Stimulated activated CD8-positive, alpha-beta memory T cell treated with anti-CD3 and anti-CD28 coated beads, Interleukin-7, amount 100 ng/mL, for 24 hours (primary cell): Measurements from ENCODE around the gene GRAMD1C.

Source experiments
- DNase-seq: peaks from one replicate; pipeline ENCODE4 v3.0.0-alpha.2; 2020; ENCODE audit warnings: low read depth

Gene GRAMD1C

DNA sequence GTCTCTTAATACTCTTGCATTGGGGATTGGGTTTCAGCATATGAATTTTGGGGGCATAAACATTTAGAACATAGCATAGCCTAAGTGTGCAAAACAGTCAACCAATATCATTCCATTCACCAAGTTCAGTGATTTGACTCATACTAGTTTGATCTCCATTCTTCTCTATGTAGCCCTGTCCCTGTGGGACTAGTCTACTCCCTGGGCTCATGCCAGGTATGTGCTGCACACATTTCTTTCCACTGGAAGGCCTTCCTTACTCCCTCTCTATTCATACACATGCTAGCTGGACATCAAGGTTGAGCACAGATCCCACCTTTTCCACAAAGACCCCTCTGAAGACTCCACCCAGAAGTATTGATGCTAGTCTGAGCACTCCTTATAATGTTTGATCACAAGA is 114.3 kb downstream of the GRAMD1C start:
- DNase-seq: no peak

DNA sequence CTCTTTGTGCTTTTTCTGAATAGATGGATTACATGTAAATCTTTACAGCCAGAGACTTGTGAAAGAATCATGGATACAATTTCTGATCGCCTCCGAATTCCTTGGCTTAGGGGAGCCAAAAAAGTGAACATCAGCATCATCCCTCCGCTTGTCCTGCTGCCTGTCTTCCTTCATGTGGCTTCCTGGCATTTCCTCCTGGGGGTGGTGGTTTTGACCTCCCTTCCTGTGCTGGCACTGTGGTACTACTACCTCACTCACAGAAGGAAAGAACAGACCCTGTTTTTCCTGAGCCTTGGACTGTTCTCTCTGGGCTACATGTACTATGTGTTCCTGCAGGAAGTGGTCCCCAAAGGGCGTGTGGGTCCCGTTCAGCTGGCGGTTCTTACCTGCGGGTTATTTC is 115.1 kb downstream of the GRAMD1C start:
- no peak for DNase-seq

DNA sequence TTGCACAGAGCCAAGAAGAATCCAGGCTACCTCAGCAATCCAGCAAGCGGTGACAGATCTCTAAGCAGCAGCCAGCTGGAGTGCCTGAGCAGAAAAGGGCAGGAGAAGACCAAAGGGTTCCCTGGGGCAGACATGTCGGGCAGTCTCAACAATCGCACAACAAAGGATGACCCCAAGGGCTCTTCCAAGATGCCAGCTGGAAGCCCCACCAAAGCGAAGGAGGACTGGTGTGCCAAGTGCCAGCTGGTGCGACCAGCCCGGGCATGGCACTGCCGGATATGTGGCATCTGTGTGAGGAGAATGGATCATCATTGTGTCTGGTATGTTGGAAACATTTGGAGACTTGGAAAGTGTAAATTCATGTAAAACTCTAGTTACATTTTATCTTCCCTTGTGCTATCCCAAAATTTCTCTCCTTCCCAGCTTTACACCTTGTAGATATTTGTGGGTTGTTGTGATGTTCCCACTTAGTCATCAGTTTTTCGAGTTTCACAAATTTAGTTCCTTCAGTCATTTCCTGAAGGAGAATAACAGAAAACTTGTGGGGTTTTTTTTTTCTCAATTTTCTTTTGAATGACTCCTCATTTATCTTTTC is 115.6 kb downstream of the GRAMD1C start:
- DNase-seq: no peak

DNA sequence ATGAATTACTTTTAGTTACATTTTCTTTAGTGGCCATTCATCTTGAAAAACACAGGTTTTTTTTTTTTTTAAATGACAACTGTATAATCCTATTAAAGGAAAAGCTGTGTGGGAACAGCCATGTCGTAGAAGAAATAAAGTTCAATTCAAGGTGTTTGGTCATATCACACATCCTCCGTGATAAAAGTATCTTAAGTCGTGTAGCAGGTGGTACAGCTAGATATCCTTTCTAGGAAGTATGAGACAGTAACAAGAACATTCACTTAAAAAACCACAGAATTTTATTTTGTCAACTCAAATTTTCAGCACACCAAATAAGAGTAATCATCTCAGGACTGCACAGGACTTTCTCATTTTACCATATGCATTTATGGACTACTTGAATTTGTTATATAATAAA is 125.3 kb downstream of the GRAMD1C start:
- no peak for DNase-seq

DNA sequence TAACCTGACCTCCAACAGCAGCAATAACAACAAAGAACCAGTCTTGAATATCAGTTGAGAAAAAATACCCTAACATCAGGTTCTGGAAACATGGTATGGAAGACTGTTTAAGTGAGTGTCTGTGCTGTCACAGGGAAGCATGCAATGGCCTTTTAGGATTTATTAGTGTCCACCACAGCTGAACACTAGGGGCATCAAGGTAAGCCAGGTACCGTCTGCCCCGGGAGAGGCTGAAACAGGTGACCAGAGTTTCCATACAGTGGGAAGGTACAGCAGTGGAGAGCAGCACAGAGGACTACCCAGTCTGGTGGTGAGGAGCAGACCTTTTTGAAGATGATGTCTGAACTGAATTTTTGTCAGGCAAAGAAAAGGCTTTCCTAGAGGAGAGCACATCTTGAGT is 127.6 kb downstream of the GRAMD1C start:
- DNase-seq: no peak

DNA sequence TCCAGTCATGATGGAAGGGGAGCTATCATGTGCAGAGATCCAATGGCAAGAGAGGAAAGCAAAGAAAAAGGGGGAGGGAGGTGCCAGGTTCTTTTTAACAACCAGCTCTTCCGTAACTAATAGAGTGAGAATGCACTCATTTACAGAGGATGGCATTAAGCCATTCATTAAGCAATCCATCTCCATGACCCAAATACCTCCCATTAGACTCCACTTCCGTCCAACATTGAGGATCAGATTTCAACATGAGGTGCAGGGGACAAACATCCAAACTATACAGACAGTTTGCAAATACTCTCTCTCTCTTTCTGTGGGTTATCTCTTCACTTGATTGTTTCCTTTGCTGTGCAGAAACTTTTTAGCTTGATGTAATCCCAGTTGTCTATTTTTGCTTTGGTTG is 130.4 kb downstream of the GRAMD1C start:
- no peak for DNase-seq

DNA sequence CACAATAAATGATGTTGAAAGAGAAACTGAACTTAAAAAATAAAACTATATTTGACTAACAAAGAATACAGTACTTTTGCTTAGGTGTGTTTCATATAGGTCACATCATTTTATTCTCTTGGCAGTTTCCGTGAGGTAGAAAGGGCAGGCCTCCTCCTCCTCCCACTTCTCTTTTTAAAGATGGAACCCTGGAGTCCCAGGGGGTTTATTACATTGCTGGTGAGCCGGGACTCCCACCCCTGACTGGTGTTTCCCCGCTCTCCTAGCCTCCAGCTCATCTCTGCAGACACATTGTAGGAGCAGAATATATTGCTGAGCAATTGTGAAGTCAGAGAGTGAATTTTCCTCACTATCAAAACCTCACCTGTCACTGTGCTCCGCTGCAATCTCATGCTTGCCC is 139.2 kb downstream of the GRAMD1C start:
- DNase-seq: no peak

DNA sequence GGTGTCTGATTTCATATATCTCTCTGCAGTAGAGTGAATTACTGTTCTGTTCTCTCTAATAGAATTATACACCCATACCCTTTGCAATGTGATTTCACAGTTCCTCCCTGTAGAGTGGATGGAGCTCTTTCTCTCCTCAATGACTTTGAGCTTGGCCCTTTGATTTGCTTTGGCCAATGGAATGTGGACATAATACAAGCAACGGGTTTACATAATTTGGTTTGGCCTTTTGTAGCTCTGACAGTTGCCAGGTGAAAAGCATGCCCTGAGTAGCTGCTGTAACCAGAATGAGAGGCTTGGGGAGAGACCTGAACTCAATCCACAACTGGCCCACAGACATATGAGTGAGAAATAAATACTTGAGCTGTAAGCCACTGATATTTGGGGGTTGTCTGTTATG is 141.3 kb downstream of the GRAMD1C start:
- DNase-seq: no peak

DNA sequence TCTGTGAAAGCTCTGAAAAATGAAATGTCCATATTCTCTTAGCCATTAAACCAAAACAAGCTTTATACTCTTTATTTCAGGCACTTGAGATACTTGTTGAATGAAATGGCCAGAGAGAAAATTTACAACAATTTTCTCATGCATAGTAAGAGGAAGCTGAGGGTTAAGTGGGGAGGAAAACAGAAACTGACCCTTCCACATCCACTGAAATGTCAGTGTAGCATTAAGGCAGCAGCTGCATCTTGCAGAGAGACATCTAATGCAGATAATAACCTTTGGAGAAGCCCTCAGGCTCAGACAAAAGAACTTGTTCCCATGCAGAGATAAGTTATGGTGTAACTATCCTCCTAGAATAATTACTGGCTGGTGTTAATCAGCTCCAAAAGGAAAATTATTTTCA is 143.2 kb downstream of the GRAMD1C start:
- DNase-seq: no peak

DNA sequence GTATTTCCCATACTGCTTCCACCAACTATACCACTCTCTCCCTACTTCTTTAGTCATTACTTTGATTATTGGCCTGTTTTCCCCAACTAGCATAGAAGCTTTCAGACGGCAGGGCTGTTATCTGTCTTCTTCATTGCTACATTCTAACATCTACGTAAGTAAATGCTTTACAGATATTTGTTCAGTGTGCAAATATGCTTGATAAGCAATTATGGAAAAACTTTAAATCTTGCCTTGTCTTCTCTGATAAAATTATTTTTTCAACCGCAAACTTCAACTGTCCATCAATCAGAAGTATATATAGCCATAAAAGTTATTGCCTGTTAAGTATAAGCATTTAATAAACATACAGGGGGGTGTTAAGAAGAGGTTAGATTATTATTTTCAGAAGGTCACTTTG is 145.0 kb downstream of the GRAMD1C start:
- no peak for DNase-seq

DNA sequence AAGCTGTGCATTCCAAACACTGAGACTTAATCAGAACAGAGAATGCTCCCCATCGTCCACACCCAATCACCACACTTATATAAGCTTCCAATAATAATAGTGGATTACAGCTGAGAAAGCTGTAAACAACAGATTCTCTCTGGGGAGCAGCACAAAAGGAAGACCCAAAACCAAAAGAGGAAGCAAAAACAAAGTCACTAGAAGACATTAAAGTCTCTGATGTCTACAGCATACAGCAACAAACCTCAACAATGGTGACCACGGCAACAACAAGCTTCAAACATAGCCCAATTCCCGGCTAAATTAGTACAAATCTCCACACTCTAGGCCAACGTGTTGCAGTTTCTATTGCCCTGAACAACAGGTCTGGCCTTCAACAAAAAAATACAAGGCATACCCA is 147.0 kb downstream of the GRAMD1C start:
- no peak for DNase-seq
